VCaP (cell line): Measurements from ENCODE around the gene RIIAD1.

Experiments used
- H3K27ac ChIP-seq: fragments of 450-650 bp; 2 replicates; pipeline ENCODE4 v1.5.1; 2017
- TF ChIP-seq, protein P1 (sequence below): fragments of 450-650 bp; conservative IDR thresholded peaks from 2 replicates; pipeline ENCODE4 v1.5.1; 2017; ENCODE audit warnings: mild to moderate bottlenecking, moderate library complexity

Gene RIIAD1

DNA sequence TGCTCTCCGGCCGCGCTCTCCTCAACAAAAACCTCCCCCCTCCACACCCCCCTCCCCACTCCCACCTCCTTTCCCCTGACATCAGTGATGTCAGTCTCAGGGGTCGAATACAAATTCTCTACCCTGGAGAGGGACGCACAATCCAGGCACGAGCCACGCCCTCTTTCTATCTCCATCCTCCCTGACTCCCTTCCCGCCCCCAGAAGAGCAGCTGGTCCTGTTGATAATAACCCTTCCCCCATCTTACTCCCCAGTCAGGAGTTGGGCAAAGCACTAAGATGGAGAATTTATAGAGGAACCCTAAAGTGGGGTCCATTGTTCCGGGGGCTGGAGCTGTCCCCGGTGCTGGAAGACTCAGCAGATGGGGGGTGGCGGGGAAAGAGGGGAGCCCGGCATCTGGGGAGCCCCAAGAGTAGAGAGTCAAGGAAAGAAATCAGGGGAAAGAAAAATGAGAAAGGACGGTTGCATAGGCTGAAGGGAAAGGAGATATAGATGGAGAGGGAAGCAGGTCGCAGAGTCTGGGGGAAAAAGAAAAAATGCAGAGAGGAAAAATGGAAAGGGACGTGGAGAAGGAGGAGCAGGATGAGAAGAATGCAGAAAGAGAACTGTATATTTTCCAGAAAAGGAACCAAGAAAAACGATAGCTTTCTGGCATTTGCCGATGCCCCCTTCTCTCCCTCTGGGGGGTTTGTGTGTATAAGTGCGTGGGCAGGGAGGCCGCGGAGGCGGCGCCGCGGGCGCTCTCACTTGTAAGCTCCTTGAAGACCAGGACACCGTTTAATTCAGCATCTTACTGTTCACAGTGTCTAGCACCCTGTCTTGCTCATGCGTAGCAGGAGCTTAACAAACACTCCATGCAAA, 4.3 kb upstream of the RIIAD1 start, which contains the start of gene CELF3:
Gene CELF3, minus strand, starts transcription at position 33 of the 861 bp plus-strand sequence. CDS start 783 bp downstream, outside the sequence.
- TF ChIP-seq, protein P1, sequence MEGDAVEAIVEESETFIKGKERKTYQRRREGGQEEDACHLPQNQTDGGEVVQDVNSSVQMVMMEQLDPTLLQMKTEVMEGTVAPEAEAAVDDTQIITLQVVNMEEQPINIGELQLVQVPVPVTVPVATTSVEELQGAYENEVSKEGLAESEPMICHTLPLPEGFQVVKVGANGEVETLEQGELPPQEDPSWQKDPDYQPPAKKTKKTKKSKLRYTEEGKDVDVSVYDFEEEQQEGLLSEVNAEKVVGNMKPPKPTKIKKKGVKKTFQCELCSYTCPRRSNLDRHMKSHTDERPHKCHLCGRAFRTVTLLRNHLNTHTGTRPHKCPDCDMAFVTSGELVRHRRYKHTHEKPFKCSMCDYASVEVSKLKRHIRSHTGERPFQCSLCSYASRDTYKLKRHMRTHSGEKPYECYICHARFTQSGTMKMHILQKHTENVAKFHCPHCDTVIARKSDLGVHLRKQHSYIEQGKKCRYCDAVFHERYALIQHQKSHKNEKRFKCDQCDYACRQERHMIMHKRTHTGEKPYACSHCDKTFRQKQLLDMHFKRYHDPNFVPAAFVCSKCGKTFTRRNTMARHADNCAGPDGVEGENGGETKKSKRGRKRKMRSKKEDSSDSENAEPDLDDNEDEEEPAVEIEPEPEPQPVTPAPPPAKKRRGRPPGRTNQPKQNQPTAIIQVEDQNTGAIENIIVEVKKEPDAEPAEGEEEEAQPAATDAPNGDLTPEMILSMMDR = no peak
- no peak within 1 kb of the TSS for H3K27ac ChIP-seq

DNA sequence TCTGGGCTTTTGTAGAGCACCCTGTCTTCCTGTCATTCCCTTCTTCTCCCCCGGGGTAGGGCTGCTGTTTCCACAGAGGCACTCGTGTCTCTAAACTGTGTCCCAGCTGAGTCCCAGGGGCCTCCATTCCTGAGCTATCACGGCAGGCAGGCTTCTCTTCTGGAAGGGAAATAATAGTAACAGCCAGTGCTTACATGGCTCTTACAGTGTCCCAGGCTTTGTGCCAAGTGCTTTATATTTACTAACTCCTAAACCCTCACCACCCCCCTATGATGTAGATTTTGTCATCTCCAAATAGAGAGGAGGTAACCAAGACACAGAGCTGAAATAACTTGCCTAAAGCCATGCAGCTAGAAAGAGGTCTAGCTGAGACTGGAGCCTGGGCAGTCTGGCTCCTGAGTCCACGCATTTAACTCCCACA, 3.3 kb upstream of the RIIAD1 start:
- H3K27ac ChIP-seq = no peak overlapping the region
- TF ChIP-seq, protein P1 = no peak

DNA sequence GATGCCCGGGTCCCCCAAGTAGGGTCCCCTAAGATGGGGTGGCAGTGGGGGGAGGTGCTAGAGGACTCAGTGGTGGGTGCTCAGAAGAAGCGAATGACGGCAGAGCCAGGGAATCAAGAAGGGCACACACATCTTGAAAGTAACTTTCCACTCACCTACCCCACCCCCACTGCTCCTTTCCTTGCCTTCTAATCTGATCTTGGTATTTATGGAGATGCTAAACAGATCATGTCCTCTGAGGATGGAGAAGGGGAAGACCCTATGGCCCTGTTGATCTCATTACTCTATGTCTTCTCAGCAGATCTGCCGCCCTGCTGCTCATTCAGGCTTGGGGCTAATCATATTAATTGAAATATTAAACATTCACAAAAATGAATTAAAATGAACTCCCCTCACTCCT, 2.7 kb upstream of the RIIAD1 start:
- TF ChIP-seq, protein P1 = no peak
- no peak overlapping the region for H3K27ac ChIP-seq

- TF ChIP-seq, protein P1 = no peak
- no peak overlapping the region for H3K27ac ChIP-seq
These were observed 1.2 kb upstream of the RIIAD1 start for GRCh38 chr1:151720125-151720524.

DNA sequence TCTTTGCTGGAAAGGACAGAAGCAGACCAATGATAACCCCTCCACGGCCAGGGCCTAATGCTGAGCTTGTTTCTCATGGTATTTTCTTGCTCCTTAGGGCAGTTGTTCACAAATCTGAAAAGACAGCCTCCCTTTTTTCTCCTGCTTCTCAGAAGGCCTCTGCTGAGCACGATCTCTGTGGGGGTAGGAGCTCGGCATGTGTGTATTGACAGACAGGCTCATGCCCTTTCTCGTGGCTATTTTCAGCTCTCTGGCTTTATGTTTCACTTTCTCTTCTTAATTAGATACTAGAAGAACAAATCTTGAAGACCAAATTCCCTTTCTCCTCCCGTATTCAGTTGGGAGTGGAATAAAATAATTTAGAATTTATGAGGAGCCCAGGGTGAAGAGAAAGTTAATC, 768 bp upstream of the RIIAD1 start:
- TF ChIP-seq, protein P1 = no peak
- H3K27ac ChIP-seq = no peak overlapping the region

GRCh38 chr1:151721788-151722510, 627 bp downstream of the RIIAD1 start:
- H3K27ac ChIP-seq = no peak overlapping the region
- TF ChIP-seq, protein P1 = no peak

- H3K27ac ChIP-seq = peak overlapping the region; percentile 18; the same call in 1 of the 2 replicates
- TF ChIP-seq, protein P1 = no peak
These were observed 2.5 kb downstream of the RIIAD1 start for GRCh38 chr1:151723726-151724370.
